GM19238 (cell line): ENCODE measurements around the gene DLGAP1.
"Not testable (repeated sequence)": the region's sequence is repeated elsewhere in the genome, so short reads cannot be mapped to it uniquely, and the experiment has no call there.

Experiments used
- DNase-seq: peaks from one replicate; pipeline ENCODE4 v3.0.0; 2011; ENCODE audit warnings: low spot score; ENCODE audit not compliant: insufficient read length

Gene DLGAP1

GRCh38 chr18:4391859-4392258 is 63.2 kb downstream of the DLGAP1 start:
- peak; percentile 1 for DNase-seq

- DNase-seq: no peak
Observed at GRCh38 chr18:4385876-4386275, 69.2 kb downstream of the DLGAP1 start.

GRCh38 chr18:4384932-4385331 is 70.2 kb downstream of the DLGAP1 start:
- no peak for DNase-seq

- DNase-seq: no peak
Observed at GRCh38 chr18:4374564-4374963, 80.5 kb downstream of the DLGAP1 start.

DNA sequence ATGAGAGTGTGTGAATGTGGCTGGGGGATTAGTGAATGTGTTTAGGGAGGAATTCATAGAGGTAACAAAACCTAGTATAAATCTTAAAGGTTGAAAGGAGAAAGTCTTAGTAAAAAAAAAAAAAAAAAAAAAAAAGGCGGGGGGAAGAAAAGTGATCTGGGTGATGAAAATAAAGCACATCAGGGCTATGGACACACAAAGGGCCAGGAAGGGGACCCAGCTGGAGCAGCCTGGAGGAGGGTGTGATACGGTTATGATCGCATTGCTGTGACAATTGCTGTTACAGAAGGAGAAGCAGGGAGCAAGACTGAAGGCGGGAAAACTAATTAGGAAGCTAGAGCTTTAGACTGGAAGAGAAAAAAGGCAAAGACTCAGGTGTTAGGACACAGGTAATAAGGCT is 85.4 kb downstream of the DLGAP1 start:
- no peak for DNase-seq

DNA sequence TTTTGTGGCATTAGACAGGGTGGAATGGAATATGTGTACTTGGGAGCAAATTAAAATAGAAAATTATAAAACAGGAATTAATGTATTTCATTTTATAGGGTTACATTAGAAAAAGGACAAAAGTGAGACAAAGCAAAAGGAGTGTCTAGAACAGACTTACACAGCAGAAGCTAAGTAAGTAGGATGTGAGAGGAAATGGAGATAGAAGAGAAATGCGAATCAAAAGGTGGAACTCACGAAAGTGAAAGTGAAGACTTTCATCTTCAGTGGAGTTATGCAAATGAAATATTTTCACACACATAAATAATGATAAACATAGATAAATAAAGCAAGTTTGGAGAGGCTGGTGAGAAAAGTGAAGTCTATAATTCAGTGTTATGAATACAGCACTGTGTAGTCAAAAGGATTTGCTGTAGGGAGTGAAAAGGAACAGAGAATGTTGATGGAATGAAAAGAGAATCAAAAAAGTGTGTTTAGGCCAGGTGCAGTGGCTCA is 94.8 kb downstream of the DLGAP1 start:
- DNase-seq: no peak

GRCh38 chr18:4358618-4359017 is 96.5 kb downstream of the DLGAP1 start:
- no peak for DNase-seq

GRCh38 chr18:4357579-4357978 is 97.5 kb downstream of the DLGAP1 start:
- DNase-seq: no peak

GRCh38 chr18:4356929-4357328 is 98.2 kb downstream of the DLGAP1 start:
- DNase-seq: no peak

DNA sequence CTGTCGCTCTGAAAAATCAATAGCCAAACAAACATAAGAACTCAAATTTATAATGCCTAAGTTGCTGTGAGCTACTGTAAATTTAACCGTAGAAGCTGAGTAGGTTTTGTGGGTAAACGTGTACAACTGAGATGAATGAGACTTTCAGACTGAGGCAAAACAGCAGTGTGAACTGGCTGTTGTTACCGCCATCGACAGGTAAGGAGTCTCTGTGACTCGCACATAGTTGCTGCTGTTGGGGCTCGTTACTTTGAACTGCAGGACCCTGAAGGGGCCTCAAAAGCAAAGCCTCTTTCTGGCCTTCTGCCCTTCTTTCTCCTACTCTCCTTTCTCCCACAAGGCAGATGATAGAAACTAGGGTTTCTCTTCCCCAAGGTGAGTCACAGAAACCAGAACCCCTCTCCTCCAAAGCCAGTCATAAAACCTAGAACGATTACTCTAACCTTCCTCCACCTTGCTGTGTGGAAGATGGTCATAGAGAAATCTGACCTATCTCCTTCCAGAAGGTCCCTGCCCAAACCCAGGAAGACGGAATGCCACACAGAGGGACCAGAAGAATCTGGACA is 101.2 kb downstream of the DLGAP1 start:
- DNase-seq: no peak

GRCh38 chr18:4352746-4353551 is 102.2 kb downstream of the DLGAP1 start:
- no peak for DNase-seq

DNA sequence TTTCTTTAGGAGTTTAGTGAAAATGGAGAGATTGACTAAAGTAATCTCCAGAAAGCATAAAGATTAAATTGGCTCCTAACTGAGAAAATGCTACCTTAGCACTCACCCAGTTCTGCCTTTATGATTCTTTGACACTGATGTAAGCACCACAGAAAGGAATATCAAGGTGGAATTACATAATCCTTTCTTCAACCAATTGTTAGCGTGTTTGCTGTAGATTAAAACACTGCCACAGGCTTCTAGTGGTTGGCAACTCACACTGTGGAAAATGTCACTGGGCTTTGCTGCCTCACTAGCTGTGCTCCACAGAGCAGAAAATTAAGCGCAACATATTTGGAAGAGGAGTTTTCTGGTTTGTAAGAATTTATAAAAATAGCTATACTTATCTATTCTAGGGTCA is 104.1 kb downstream of the DLGAP1 start:
- DNase-seq: no peak

- no peak for DNase-seq
Observed at GRCh38 chr18:4335386-4335785, 119.7 kb downstream of the DLGAP1 start.

- no peak for DNase-seq
Observed at GRCh38 chr18:4333043-4333442, 122.1 kb downstream of the DLGAP1 start.

DNA sequence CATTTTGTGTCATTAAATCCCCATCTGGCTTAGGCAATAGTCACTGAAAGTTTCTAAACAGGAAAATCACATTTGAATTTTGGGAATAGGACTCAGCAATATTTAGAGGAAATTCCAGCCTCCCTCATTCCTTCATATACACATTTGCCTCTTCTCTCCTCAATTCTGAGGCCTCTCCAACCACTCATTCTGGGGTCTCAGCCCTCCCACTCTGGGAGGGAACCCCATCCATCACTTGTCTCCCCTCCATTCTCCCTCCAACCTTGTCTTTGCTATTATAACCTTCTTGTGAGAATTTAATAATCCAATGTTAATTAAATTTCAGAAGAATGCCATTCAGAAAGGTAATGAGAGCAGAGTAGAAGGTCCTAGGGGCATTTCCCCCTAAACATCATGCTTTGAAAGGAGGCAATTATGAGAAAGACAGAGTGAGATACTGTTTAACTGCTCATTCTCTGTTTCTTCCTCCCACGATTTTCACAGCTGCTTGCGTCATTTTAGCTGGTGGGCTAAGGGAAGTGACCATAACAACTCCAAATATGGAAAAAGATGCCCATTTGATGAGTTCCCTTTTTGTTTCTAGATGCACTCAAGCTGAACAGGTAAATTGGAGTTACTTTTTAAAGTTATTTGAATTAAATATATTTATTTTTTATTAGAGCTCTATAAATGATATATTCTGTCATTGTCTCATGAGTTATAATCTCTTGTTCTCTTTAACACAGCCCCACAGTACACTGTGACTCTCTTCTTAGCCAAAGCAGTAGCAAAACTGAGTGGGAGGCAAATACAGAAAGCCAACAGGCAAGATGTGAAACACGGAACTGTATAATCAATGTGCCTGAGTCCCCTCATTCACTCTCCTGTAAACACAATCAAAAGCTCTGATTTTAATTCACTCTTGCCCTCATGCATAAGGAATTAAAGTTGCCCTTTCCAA is 135.1 kb downstream of the DLGAP1 start:
- DNase-seq: no peak

- no peak for DNase-seq
Observed at GRCh38 chr18:4318311-4318710, 136.8 kb downstream of the DLGAP1 start.

DNA sequence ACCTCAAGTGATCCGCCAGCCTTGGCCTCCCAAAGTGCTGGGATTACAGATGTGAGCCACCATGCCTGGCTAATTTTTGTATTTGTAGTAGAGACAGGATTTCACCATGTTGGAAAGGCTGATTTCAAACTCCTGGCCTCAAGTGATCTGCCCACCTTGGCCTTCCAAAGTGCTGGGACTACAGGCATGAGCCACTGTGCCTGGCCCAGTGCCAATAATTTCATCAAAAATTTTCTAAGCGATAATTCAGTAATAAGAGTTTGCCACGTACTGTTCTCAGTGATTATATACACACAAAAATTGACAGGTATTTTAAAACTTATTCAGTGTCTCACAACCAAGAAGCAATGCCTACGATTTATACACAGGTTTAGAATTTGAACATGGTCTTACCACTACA is 143.2 kb downstream of the DLGAP1 start:
- not testable (repeated sequence) for DNase-seq

- no peak for DNase-seq
Observed at GRCh38 chr18:4311136-4311535, 144.0 kb downstream of the DLGAP1 start.

DNA sequence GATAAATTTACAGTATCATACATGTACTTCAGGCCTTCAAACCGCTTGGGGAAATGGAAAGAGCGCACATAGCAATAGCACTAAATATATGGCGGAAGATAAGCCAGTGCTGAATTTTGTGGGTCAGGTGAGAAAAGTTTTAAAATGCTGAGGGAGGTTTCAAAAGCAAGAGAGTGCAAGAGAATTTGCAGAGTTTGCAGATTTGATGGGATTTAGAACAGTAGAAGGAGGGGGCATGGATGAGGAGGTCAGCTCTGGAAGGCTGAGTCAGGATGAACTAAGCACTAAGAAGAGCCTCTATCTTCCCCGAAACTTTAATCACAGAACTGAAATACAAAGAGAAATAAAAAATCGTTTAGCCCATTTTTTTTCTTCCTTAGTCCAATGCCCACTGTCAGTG is 145.9 kb downstream of the DLGAP1 start:
- no peak for DNase-seq

DNA sequence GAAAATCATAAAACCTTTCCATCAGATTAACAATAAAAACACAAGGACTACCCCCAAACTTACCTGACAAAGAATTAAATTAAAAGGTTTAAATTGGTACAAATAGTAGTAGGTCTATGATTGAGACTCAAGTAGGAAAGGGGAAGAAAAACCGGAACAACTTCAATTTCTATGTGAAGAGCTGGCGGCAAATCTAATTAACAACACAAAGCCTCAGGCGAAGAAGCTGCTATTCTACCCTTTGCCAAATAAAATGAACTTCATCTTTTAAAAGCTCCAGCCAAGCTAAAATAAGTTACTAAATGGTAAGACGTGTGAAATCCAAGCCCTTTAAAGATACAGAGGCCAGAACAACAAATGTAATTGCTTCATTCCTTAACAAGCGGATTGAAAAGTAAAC is 146.5 kb downstream of the DLGAP1 start:
- no peak for DNase-seq

DNA sequence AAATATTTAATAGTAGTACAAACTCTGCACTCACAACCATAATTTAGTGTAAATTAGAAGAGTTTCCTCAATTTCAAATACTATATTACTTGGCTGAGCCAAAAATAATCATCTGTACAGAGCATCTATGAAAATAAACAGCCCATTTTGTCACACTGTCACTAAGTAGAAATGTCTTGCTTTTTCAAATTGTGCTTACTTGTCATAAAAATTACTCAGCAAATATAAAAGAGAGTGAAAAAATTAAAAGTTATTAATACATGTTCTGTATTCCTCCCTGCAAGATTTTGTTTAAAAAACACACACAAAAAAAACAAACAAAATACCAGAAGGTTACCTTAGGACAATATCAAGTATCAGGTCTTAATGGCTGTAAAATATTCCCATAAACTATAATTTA is 155.7 kb downstream of the DLGAP1 start:
- no peak for DNase-seq

GRCh38 chr18:4293337-4293736 is 161.8 kb downstream of the DLGAP1 start:
- DNase-seq: no peak
